Mesenchymal stem cell (in vitro differentiated cells and primary cell): ENCODE results near the gene ANKRD6.

Experiments used
- DNase-seq: peaks from one replicate; pipeline ENCODE4 v3.0.0-alpha.2; 2013
- H2AFZ ChIP-seq: one replicate; pipeline ENCODE4 v1.6.1; 2013; ENCODE audit warnings: low read depth, mild to moderate bottlenecking, control low read depth, inconsistent platforms, low read length, moderate library complexity
- H2AK5ac ChIP-seq: 2 replicates; pipeline ENCODE4 v1.6.1; 2013; ENCODE audit warnings: low read length, moderate library complexity, mild to moderate bottlenecking, inconsistent platforms; ENCODE audit not compliant: severe bottlenecking
- H2BK120ac ChIP-seq: one replicate; pipeline ENCODE4 v1.6.1; 2013; ENCODE audit warnings: low read depth, mild to moderate bottlenecking, inconsistent platforms, low read length, moderate library complexity
- H2BK12ac ChIP-seq, 2 experiments: one replicate each; pipeline ENCODE4 v1.6.1; 2013; ENCODE audit warnings: inconsistent platforms in 2 of 2, low read length in 2 of 2, mild to moderate bottlenecking in 2 of 2, moderate library complexity in 2 of 2, control low read depth in 1 of 2
- H2BK15ac ChIP-seq: one replicate; pipeline ENCODE4 v1.6.1; 2013; ENCODE audit warnings: mild to moderate bottlenecking, low read depth, inconsistent platforms; ENCODE audit not compliant: poor library complexity, severe bottlenecking
- H2BK5ac ChIP-seq: 2 replicates; pipeline ENCODE4 v1.6.1; 2013; ENCODE audit warnings: low read depth, mild to moderate bottlenecking, low read length, control low read depth, inconsistent platforms; ENCODE audit not compliant: poor library complexity, severe bottlenecking
- H3K14ac ChIP-seq, 2 experiments: one replicate each; pipeline ENCODE4 v1.6.1; 2013; ENCODE audit warnings: inconsistent platforms in 2 of 2, low read length in 2 of 2, control low read depth in 1 of 2, mild to moderate bottlenecking in 1 of 2, moderate library complexity in 1 of 2
- H3K18ac ChIP-seq, 2 experiments: one replicate each; pipeline ENCODE4 v1.6.1; 2013; ENCODE audit warnings: inconsistent platforms in 2 of 2, low read length in 2 of 2, control low read depth in 1 of 2, low read depth in 1 of 2, mild to moderate bottlenecking in 1 of 2
- H3K23ac ChIP-seq, 2 experiments: one replicate each; pipeline ENCODE4 v1.6.1; 2013; ENCODE audit warnings: inconsistent platforms in 2 of 2, low read length in 2 of 2, mild to moderate bottlenecking in 2 of 2, moderate library complexity in 2 of 2, control low read depth in 1 of 2
- H3K27ac ChIP-seq: 2 replicates; pipeline ENCODE4 v1.5.1; 2013; ENCODE audit warnings: mild to moderate bottlenecking, moderate library complexity, low read length, control low read depth, inconsistent platforms; ENCODE audit not compliant: poor library complexity, severe bottlenecking
- H3K27me3 ChIP-seq, 2 experiments: 2 replicates each; pipeline versions ENCODE4 v1.6.1 to v1.7.0; 2013; ENCODE audit warnings: low read length in 2 of 2, mild to moderate bottlenecking in 2 of 2, moderate library complexity in 2 of 2, control low read depth in 1 of 2, inconsistent platforms in 1 of 2; ENCODE audit not compliant: control insufficient read depth in 1 of 2, insufficient read depth in 1 of 2
- H3K36me3 ChIP-seq, 2 experiments: 2 replicates each; pipeline versions ENCODE4 v1.6.1 to v1.7.0; 2013; ENCODE audit warnings: low read length in 2 of 2, control low read depth in 1 of 2, inconsistent platforms in 1 of 2, low read depth in 1 of 2, mild to moderate bottlenecking in 1 of 2; ENCODE audit not compliant: insufficient read depth in 2 of 2, control insufficient read depth in 1 of 2
- H3K4ac ChIP-seq, 2 experiments: one replicate each; pipeline ENCODE4 v1.6.1; 2013; ENCODE audit warnings: inconsistent platforms in 2 of 2, low read length in 2 of 2, mild to moderate bottlenecking in 2 of 2, moderate library complexity in 2 of 2, control low read depth in 1 of 2, low read depth in 1 of 2
- H3K4me1 ChIP-seq: 2 replicates; pipeline ENCODE4 v1.6.1; 2013; ENCODE audit warnings: low read depth, low read length, control low read depth; ENCODE audit not compliant: control insufficient read depth, insufficient read depth
- H3K4me2 ChIP-seq: 2 replicates; pipeline ENCODE4 v1.6.1; 2013; ENCODE audit warnings: low read length, mild to moderate bottlenecking, inconsistent platforms; ENCODE audit not compliant: poor library complexity, severe bottlenecking
- H3K4me3 ChIP-seq, 2 experiments: 2 replicates each; pipeline versions ENCODE4 v1.5.1 to v1.7.0; 2013; ENCODE audit warnings: low read length in 2 of 2, mild to moderate bottlenecking in 2 of 2, control low read depth in 1 of 2, low read depth in 1 of 2; ENCODE audit not compliant: insufficient read depth in 1 of 2
- H3K79me1 ChIP-seq: replicated peaks from 2 replicates; pipeline ENCODE4 v1.6.1; 2013; ENCODE audit warnings: mild to moderate bottlenecking, control low read depth, low read length, inconsistent platforms; ENCODE audit not compliant: poor library complexity, severe bottlenecking
- H3K9ac ChIP-seq: 2 replicates; pipeline ENCODE4 v1.7.0; 2013; ENCODE audit warnings: mild to moderate bottlenecking, low read length, moderate library complexity
- H3K9me3 ChIP-seq: 2 replicates; pipeline ENCODE4 v1.7.0; 2013; ENCODE audit warnings: mild to moderate bottlenecking, low read length; ENCODE audit not compliant: control insufficient read depth
- H4K8ac ChIP-seq: one replicate; pipeline ENCODE4 v1.6.1; 2013; ENCODE audit warnings: inconsistent platforms, mild to moderate bottlenecking, low read length, moderate library complexity
- H4K91ac ChIP-seq: one replicate; pipeline ENCODE4 v1.6.1; 2013; ENCODE audit warnings: mild to moderate bottlenecking, low read length, inconsistent platforms
- WGBS: methylation state at CpG from one replicate; pipeline ENCODE4 v1.1.7; 2013; ENCODE audit warnings: mixed read lengths; 5-methylcytosine and 5-hydroxymethylcytosine counted together

Gene ANKRD6

GRCh38 chr6:89539779-89540178 lies 106.8 kb downstream of the ANKRD6 start:
- no peaks in the 10 kb centered on the region for H3K27me3 ChIP-seq
- H2AK5ac ChIP-seq: no peak overlapping the region
- no peak overlapping the region for H3K4me3 ChIP-seq
- H2BK5ac ChIP-seq: no peak overlapping the region
- no peak overlapping the region for H4K8ac ChIP-seq
- H2AFZ ChIP-seq: no peak overlapping the region
- no peaks in the 10 kb centered on the region for H3K9me3 ChIP-seq
- no peaks in the 10 kb centered on the region for H3K79me1 ChIP-seq
- no peak overlapping the region for H2BK120ac ChIP-seq
- no peak overlapping the region for H3K4ac ChIP-seq
- no peak overlapping the region for H2BK15ac ChIP-seq
- no peaks in the 10 kb centered on the region for H3K4me1 ChIP-seq
- no peaks in the 10 kb centered on the region for H3K36me3 ChIP-seq
- 100% methylated on average over 1 of the region's 2 CpGs for WGBS
- H3K4me2 ChIP-seq: no peak overlapping the region
- no peak overlapping the region for H3K23ac ChIP-seq
- no peak for DNase-seq
- H4K91ac ChIP-seq: no peak overlapping the region
- no peak overlapping the region for H3K9ac ChIP-seq
- no peak overlapping the region for H3K27ac ChIP-seq
- no peak overlapping the region for H3K18ac ChIP-seq
- no peak overlapping the region for H2BK12ac ChIP-seq
- no peak overlapping the region for H3K14ac ChIP-seq

GRCh38 chr6:89542081-89542857 lies 109.3 kb downstream of the ANKRD6 start:
- Histone ChIP-seq H4K91ac (no peak overlapping the region), H4K8ac (no peak overlapping the region), H3K23ac (no peak overlapping the region), H3K27me3 (no peaks in the 10 kb centered on the region), H3K27ac (no peak overlapping the region), H3K79me1 (no peaks in the 10 kb centered on the region), H2AK5ac (no peak overlapping the region), H2AFZ (no peak overlapping the region), H3K4me2 (no peak overlapping the region), H2BK120ac (no peak overlapping the region), H3K9ac (no peak overlapping the region), H2BK12ac (no peak overlapping the region), H3K9me3 (no peaks in the 10 kb centered on the region), H3K18ac (no peak overlapping the region), H3K36me3 (no peaks in the 10 kb centered on the region), H3K4me1 (no peaks in the 10 kb centered on the region), H2BK15ac (no peak overlapping the region), H3K14ac (no peak overlapping the region), H2BK5ac (no peak overlapping the region), H3K4me3 (no peak overlapping the region), H3K4ac (no peak overlapping the region)
- no peak for DNase-seq
- WGBS: 92% methylated on average over 11 of the region's 12 CpGs

GRCh38 chr6:89542866-89543265 lies 109.9 kb downstream of the ANKRD6 start:
- no peak overlapping the region for H4K8ac ChIP-seq
- no peak overlapping the region for H3K23ac ChIP-seq
- H3K14ac ChIP-seq: no peak overlapping the region
- H3K36me3 ChIP-seq: no peaks in the 10 kb centered on the region
- no peak overlapping the region for H3K27ac ChIP-seq
- H2BK120ac ChIP-seq: no peak overlapping the region
- no peak overlapping the region for H4K91ac ChIP-seq
- H3K9me3 ChIP-seq: no peaks in the 10 kb centered on the region
- H3K27me3 ChIP-seq: no peaks in the 10 kb centered on the region
- H3K79me1 ChIP-seq: no peaks in the 10 kb centered on the region
- 91% methylated on average over 1 of the region's 3 CpGs for WGBS
- no peak overlapping the region for H3K9ac ChIP-seq
- H3K4me3 ChIP-seq: no peak overlapping the region
- no peak overlapping the region for H2BK15ac ChIP-seq
- no peak overlapping the region for H2AK5ac ChIP-seq
- H2BK5ac ChIP-seq: no peak overlapping the region
- no peak for DNase-seq
- H3K4me2 ChIP-seq: no peak overlapping the region
- no peaks in the 10 kb centered on the region for H3K4me1 ChIP-seq
- H2BK12ac ChIP-seq: no peak overlapping the region
- no peak overlapping the region for H2AFZ ChIP-seq
- no peak overlapping the region for H3K4ac ChIP-seq
- H3K18ac ChIP-seq: no peak overlapping the region

GRCh38 chr6:89547281-89547680 lies 114.3 kb downstream of the ANKRD6 start:
- H3K14ac ChIP-seq: no peak overlapping the region
- H4K8ac ChIP-seq: no peak overlapping the region
- 37% methylated on average over 2 of the region's 5 CpGs for WGBS
- no peaks in the 10 kb centered on the region for H3K79me1 ChIP-seq
- no peak for DNase-seq
- no peak overlapping the region for H3K4me2 ChIP-seq
- H2BK120ac ChIP-seq: no peak overlapping the region
- H3K4ac ChIP-seq: no peak overlapping the region
- no peaks in the 10 kb centered on the region for H3K4me1 ChIP-seq
- no peak overlapping the region for H3K4me3 ChIP-seq
- no peaks in the 10 kb centered on the region for H3K27me3 ChIP-seq
- no peaks in the 10 kb centered on the region for H3K36me3 ChIP-seq
- H2BK12ac ChIP-seq: no peak overlapping the region
- H2BK15ac ChIP-seq: no peak overlapping the region
- no peaks in the 10 kb centered on the region for H3K9me3 ChIP-seq
- H3K27ac ChIP-seq: no peak overlapping the region
- H4K91ac ChIP-seq: no peak overlapping the region
- H3K9ac ChIP-seq: no peak overlapping the region
- H3K18ac ChIP-seq: no peak overlapping the region
- H3K23ac ChIP-seq: no peak overlapping the region
- H2BK5ac ChIP-seq: no peak overlapping the region
- no peak overlapping the region for H2AFZ ChIP-seq
- no peak overlapping the region for H2AK5ac ChIP-seq
